Lower leg skin (tissue), 4 donors: ENCODE data around the gene ZFYVE28. TPM values are rescaled to one million over a fixed set of nuclear protein-coding genes. Genes with fewer than 3 reads are reported as not detected.
A peak's percentile ranks its signal among the peaks of the same experiment; 100 is the strongest.

Experiments used
- DNase-seq, 2 donors: peaks; one replicate each; pipeline ENCODE4 v3.0.0-alpha.2; 2019; ENCODE audit warnings: low spot score in 2 of 2
- H3K4me3 ChIP-seq: fragments of 200-600 bp; sonication (generic); 2 replicates; pipeline ENCODE4 v1.5.1; 2017; ENCODE audit warnings: mild to moderate bottlenecking, low read depth; ENCODE audit not compliant: poor library complexity, severe bottlenecking
- POLR2A ChIP-seq, 2 donors: fragments of 450-650 bp; IDR thresholded peaks; one replicate each; pipeline ENCODE4 v1.6.1; 2016 to 2017; ENCODE audit warnings: antibody characterized with exemption in 2 of 2, mild to moderate bottlenecking in 1 of 2, moderate library complexity in 1 of 2
- WGBS, 2 donors: methylation state at CpG; one replicate each; pipeline ENCODE4 v1.1.5; 2018; 5-methylcytosine and 5-hydroxymethylcytosine counted together
- intact Hi-C: fragments of 100-400 bp; cut with DNase I; formaldehyde crosslinking; loops from one replicate; pipeline ENCODE4 v1.15.0; 2023; ENCODE audit warnings: low total_unique reads
- total RNA-seq, 4 donors: library from RNA; depleted of rRNA; stranded (reverse); fragments of >200 nt; gene quantifications; one replicate each; pipeline ENCODE4 v1.1.0, GENCODE V29; 2016
- TF ChIP-seq, protein P1 (sequence below), 3 donors: fragments of 450-650 bp; IDR thresholded peaks; one replicate each; pipeline ENCODE4 v1.5.1; 2016; ENCODE audit warnings: antibody characterized with exemption in 3 of 3, mild to moderate bottlenecking in 3 of 3, moderate library complexity in 2 of 3

The ZFYVE28 gene
- total RNA-seq, 4 donors from 2014 or later, result 5.0 to 12.8 (median 9.9) TPM

GRCh38 chr4:2336659-2337058 is 81.8 kb downstream of the ZFYVE28 start:
- DNase-seq, result peak in 1 of 2 donors; percentile 34
- intact Hi-C loops, result no loop called here
- TF ChIP-seq, protein P1, sequence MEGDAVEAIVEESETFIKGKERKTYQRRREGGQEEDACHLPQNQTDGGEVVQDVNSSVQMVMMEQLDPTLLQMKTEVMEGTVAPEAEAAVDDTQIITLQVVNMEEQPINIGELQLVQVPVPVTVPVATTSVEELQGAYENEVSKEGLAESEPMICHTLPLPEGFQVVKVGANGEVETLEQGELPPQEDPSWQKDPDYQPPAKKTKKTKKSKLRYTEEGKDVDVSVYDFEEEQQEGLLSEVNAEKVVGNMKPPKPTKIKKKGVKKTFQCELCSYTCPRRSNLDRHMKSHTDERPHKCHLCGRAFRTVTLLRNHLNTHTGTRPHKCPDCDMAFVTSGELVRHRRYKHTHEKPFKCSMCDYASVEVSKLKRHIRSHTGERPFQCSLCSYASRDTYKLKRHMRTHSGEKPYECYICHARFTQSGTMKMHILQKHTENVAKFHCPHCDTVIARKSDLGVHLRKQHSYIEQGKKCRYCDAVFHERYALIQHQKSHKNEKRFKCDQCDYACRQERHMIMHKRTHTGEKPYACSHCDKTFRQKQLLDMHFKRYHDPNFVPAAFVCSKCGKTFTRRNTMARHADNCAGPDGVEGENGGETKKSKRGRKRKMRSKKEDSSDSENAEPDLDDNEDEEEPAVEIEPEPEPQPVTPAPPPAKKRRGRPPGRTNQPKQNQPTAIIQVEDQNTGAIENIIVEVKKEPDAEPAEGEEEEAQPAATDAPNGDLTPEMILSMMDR (IDR thresholded peaks at IDR 0.05), result no peak
- TF ChIP-seq POLR2A (IDR thresholded peaks at IDR 0.05), result no peak
- no peak overlapping the region for H3K4me3 ChIP-seq

- intact Hi-C loops, result no loop called here
- WGBS, 2 donors, result 75 to 82% methylated on average over 3 to 4 of the region's 9 CpGs
- TF ChIP-seq, protein P1 (IDR thresholded peaks at IDR 0.05), result no peak
- TF ChIP-seq POLR2A (IDR thresholded peaks at IDR 0.05), result no peak
- H3K4me3 ChIP-seq, result no peak overlapping the region
- DNase-seq, result peak in 1 of 2 donors; percentile 68
These were observed 82.7 kb downstream of the ZFYVE28 start for GRCh38 chr4:2335729-2336101.

- TF ChIP-seq POLR2A (IDR thresholded peaks at IDR 0.05), result no peak
- TF ChIP-seq, protein P1 (IDR thresholded peaks at IDR 0.05), result no peak
- DNase-seq, result peak in 1 of 2 donors; percentile 76
- 88 to 89% methylated on average over 26 to 27 of the region's 27 CpGs for WGBS, 2 donors
- intact Hi-C loops, result no loop called here
- H3K4me3 ChIP-seq, result no peak overlapping the region
These were observed 83.4 kb downstream of the ZFYVE28 start for GRCh38 chr4:2334826-2335728.

- TF ChIP-seq, protein P1 (IDR thresholded peaks at IDR 0.05), result no peak
- no peak for TF ChIP-seq POLR2A (IDR thresholded peaks at IDR 0.05)
- peak in 1 of 2 donors; percentile 80 for DNase-seq
- no peak overlapping the region for H3K4me3 ChIP-seq
- intact Hi-C loops, result no loop called here
- 91 to 94% methylated on average over 22 to 28 of the region's 28 CpGs for WGBS, 2 donors
These were observed 84.4 kb downstream of the ZFYVE28 start for GRCh38 chr4:2333916-2334644.

- no peak for TF ChIP-seq POLR2A (IDR thresholded peaks at IDR 0.05)
- TF ChIP-seq, protein P1 (IDR thresholded peaks at IDR 0.05), result no peak
- no peak for DNase-seq
- intact Hi-C loops, result no loop called here
- WGBS, 2 donors, result 73 to 78% methylated on average over 17 to 18 of the region's 18 CpGs
- H3K4me3 ChIP-seq, result no peak overlapping the region
These were observed 85.0 kb downstream of the ZFYVE28 start for GRCh38 chr4:2333356-2333841.
